Activated CD4-positive, alpha-beta T cell treated with anti-CD3 and anti-CD28 coated beads, Interleukin-2, amount 10 ng/mL, durations not matched to agents 7 days and 5 days (primary cell): ENCODE data around the gene NLRP3. TPM values are rescaled to one million over a fixed set of nuclear protein-coding genes. Genes with fewer than 3 reads are reported as not detected.
A peak's percentile ranks its signal among the peaks of the same experiment; 100 is the strongest.

Source experiments
- CTCF ChIA-PET: fragments of 350-600 bp; sonication (Branson Sonifier 250); formaldehyde crosslinking; loops from one replicate; lab custom pipeline; 2021; ENCODE audit warnings: antibody characterized with exemption; lab: Charles Lee
- POLR2A ChIA-PET: fragments of 350-600 bp; sonication (Branson Sonifier 250); formaldehyde crosslinking; loops from one replicate; lab custom pipeline; 2021; ENCODE audit warnings: antibody characterized with exemption; lab: Charles Lee
- DNase-seq: peaks from one replicate; pipeline ENCODE4 v3.0.0-alpha.2; 2020
- H3K27ac Mint-ChIP-seq: one replicate; pipeline ENCODE4 v1.8.0; 2021; ENCODE audit warnings: mild to moderate bottlenecking, moderate library complexity, mixed read lengths
- H3K27me3 Mint-ChIP-seq: one replicate; pipeline ENCODE4 v1.8.0; 2021; ENCODE audit warnings: mixed read lengths
- H3K36me3 Mint-ChIP-seq: one replicate; pipeline ENCODE4 v1.8.0; 2021; ENCODE audit warnings: low read depth, mixed read lengths
- H3K4me1 Mint-ChIP-seq: one replicate; pipeline ENCODE4 v1.8.0; 2021; ENCODE audit warnings: mixed read lengths
- H3K4me3 Mint-ChIP-seq: one replicate; pipeline ENCODE4 v1.8.0; 2021; ENCODE audit warnings: mild to moderate bottlenecking, moderate library complexity, mixed read lengths
- H3K9me3 Mint-ChIP-seq: one replicate; pipeline ENCODE4 v1.8.0; 2021; ENCODE audit warnings: mixed read lengths
- total RNA-seq, 2 experiments: library from RNA; stranded (reverse); gene quantifications; one replicate each; pipeline ENCODE4 v1.2.3, GENCODE V29; 2021

The NLRP3 gene
- total RNA-seq, 2 experiments from 2014 or later = 1.4 to 2.5 TPM

DNA sequence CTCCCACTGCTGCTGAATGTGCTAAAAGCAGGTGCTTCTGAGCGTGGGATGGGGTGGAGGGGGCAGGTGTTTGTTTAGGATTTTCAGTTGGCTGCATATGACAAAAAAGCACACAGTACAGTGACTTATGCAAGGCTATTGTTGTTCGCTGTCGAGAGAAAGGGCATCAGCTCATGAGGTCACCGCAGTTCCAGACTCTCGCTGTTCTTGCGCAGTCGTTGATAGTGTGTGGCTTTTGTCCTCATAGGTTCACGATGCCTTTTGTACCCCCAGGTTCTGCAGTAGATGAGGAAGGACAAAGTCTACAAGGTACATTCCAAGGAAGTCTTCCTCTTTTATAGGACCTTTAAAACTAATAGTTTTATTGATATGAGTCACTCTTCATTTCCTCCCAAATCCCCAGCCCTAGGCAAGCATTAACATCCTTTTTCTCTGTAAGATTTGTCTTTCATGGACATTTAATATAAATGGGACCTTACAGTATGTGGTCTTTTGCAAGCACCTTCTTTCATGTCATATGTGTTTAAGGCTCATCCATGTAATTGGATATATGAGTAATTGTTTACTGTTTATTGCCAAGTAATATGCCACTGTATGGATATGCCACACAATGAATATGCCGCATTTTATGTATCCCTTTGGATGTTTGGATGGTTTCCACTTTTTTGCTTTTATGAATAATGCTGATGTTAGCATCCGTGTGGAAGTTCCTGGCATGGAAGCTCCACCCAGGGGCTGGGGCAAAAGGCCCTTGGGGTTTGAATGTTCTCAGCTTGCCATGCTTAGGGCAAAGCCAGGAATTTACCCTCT, 14.5 kb upstream of the NLRP3 start:
- Mint-ChIP-seq H3K27me3 (peaks cover 43% of the 10 kb centered on the region), H3K9me3 (no peaks in the 10 kb centered on the region), H3K4me3 (no peak overlapping the region), H3K27ac (no peak overlapping the region), H3K4me1 (peaks cover 6% of the 10 kb centered on the region), H3K36me3 (no peaks in the 10 kb centered on the region)
- ChIA-PET POLR2A (no interaction called here), CTCF (interaction anchor here (1.5 to 1.7 kb wide), 2 partner anchors 7 to 9 kb away, joined by 3 to 4 read pairs; no protein-coding TSS in a partner anchor)
- no peak for DNase-seq

GRCh38 chr1:247402120-247402675, 13.8 kb upstream of the NLRP3 start:
- Mint-ChIP-seq H3K27me3 (peaks cover 43% of the 10 kb centered on the region), H3K4me3 (no peak overlapping the region), H3K36me3 (no peaks in the 10 kb centered on the region), H3K27ac (no peak overlapping the region), H3K4me1 (peaks cover 12% of the 10 kb centered on the region), H3K9me3 (no peaks in the 10 kb centered on the region)
- DNase-seq = no peak
- ChIA-PET POLR2A (no interaction called here), CTCF (interaction anchor here (1.5 to 1.7 kb wide), 2 partner anchors 8 to 10 kb away, joined by 3 to 4 read pairs; no protein-coding TSS in a partner anchor)

- POLR2A ChIA-PET = no interaction called here
- peaks cover 20% of the 10 kb centered on the region for H3K27me3 Mint-ChIP-seq
- H3K9me3 Mint-ChIP-seq = no peaks in the 10 kb centered on the region
- no peak for DNase-seq
- no peak overlapping the region for H3K4me3 Mint-ChIP-seq
- H3K4me1 Mint-ChIP-seq = peaks cover 41% of the 10 kb centered on the region
- CTCF ChIA-PET = no interaction called here
- H3K27ac Mint-ChIP-seq = peak overlapping the region; percentile 92
- no peaks in the 10 kb centered on the region for H3K36me3 Mint-ChIP-seq
Observed at GRCh38 chr1:247406014-247406656, 9.8 kb upstream of the NLRP3 start.

GRCh38 chr1:247407180-247407616, 8.8 kb upstream of the NLRP3 start:
- peak; percentile 72 for DNase-seq
- Mint-ChIP-seq H3K27me3 (peaks cover 15% of the 10 kb centered on the region), H3K27ac (peak overlapping the region; percentile 92), H3K36me3 (no peaks in the 10 kb centered on the region), H3K9me3 (no peaks in the 10 kb centered on the region), H3K4me3 (peak overlapping the region; percentile 54), H3K4me1 (peaks cover 44% of the 10 kb centered on the region)
- CTCF ChIA-PET = no interaction called here
- POLR2A ChIA-PET = no interaction called here

- POLR2A ChIA-PET = no interaction called here
- DNase-seq = no peak
- H3K4me1 Mint-ChIP-seq = peaks cover 44% of the 10 kb centered on the region
- H3K27ac Mint-ChIP-seq = peak overlapping the region; percentile 92
- H3K36me3 Mint-ChIP-seq = no peaks in the 10 kb centered on the region
- CTCF ChIA-PET = interaction anchor here (1.0 kb wide), 1 partner anchor 23 kb away, joined by 3 read pairs; no protein-coding TSS in a partner anchor
- H3K9me3 Mint-ChIP-seq = no peaks in the 10 kb centered on the region
- H3K4me3 Mint-ChIP-seq = peak overlapping the region; percentile 23
- peaks cover 16% of the 10 kb centered on the region for H3K27me3 Mint-ChIP-seq
Observed at GRCh38 chr1:247408100-247408499, 7.9 kb upstream of the NLRP3 start.

DNA sequence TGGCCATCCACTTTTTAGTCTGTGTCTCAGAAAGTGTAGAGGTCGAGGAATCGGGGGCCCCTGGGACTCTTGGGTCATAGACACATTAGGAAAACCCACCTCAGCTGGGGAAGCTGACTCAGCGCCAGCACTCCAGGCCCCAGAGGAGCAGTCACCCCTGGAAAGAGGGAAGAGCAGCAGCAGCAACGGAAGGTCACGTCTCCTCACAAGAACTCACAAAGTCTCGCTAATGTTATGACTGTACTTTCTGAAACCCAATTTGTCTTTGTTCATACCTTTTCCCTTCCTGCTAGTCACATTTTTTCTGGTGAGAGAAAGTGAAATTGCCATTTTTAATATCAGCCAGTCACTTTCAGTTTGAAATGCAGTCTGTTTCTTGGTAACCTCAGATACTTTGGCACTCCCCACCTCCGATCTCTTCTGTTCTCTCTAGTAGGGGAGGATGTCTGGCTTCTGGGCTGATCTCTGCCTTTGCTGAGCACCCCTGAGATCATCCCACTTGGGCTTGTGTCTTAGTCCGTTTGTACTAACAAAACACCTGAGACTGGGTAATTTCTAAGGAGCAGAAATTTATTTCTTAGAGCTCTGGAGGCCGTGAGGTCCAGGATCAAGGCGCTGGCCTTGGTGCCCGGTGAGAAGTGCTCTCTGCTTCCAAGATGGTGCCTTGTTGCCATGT, 6.0 kb upstream of the NLRP3 start:
- POLR2A ChIA-PET = no interaction called here

DNA sequence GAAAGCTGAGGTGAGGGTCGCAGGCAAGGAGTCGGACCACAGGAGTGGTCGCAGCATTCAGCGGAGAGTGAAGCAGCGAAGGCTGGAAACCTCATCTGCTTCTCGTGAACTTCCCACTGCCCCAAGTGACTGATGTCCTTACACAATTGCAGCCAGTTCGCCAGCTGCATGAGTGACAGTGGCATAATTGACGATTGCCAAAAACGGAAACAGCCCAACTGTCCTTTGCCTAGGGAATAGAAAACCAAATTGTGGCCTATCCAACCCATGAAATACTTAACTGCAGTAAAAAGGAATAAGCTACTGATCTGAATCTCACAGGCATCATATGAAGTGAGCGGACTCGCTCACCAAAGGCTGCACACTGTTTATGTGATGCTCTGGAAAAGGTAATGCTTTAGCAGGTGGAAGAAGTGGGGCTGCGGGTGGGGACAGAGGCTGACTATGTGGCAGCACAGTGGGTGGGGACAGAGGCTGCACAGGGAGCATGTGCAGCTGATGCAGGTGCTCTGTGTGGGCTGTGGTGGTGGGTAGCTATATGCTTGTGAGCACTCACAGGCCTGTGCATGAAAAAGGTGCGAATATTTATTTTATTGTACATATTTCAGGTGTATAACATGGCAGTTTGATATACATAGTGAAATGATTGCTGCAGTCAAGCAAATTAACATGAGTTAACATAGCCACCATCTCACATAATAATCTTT, 4.2 kb upstream of the NLRP3 start:
- Mint-ChIP-seq H3K27me3 (peaks cover 13% of the 10 kb centered on the region), H3K36me3 (no peaks in the 10 kb centered on the region), H3K4me3 (no peak overlapping the region), H3K4me1 (peaks cover 57% of the 10 kb centered on the region), H3K9me3 (no peaks in the 10 kb centered on the region), H3K27ac (peak overlapping the region; percentile 4)
- no peak for DNase-seq
- ChIA-PET CTCF (no interaction called here), POLR2A (no interaction called here)

More for the DNA sequence above, 6.0 kb upstream of the NLRP3 start:
- H3K9me3 Mint-ChIP-seq = no peaks in the 10 kb centered on the region
- peak overlapping the region; percentile 62 for H3K4me3 Mint-ChIP-seq
- CTCF ChIA-PET = interaction anchor here (0.7 kb wide), 1 partner anchor 11 kb away, joined by 4 read pairs; no protein-coding TSS in a partner anchor
- H3K4me1 Mint-ChIP-seq = peaks cover 48% of the 10 kb centered on the region
- peak overlapping the region; percentile 86 for H3K27ac Mint-ChIP-seq
- no peaks in the 10 kb centered on the region for H3K36me3 Mint-ChIP-seq
- DNase-seq = peak; percentile 49
- H3K27me3 Mint-ChIP-seq = peaks cover 11% of the 10 kb centered on the region

DNA sequence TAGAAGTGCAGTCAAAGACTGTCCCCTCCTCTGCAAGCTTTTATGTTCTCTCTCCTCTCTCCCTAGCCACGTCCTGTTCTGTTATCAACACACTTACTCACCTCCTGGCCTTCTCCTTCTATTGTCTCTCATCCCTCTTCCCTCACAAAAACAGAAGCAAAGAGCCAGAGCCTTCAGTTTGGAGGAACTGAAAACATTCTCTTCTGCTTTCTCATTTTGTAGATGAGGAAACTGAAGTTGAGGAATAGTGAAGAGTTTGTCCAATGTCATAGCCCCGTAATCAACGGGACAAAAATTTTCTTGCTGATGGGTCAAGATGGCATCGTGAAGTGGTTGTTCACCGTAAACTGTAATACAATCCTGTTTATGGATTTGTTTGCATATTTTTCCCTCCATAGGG, 1.9 kb downstream of the NLRP3 start:
- DNase-seq = no peak
- POLR2A ChIA-PET = no interaction called here
- Mint-ChIP-seq H3K4me1 (peaks cover 49% of the 10 kb centered on the region), H3K27me3 (peaks cover 13% of the 10 kb centered on the region), H3K4me3 (no peak overlapping the region), H3K9me3 (peaks cover 2% of the 10 kb centered on the region), H3K27ac (no peak overlapping the region), H3K36me3 (no peaks in the 10 kb centered on the region)
- CTCF ChIA-PET = no interaction called here

DNA sequence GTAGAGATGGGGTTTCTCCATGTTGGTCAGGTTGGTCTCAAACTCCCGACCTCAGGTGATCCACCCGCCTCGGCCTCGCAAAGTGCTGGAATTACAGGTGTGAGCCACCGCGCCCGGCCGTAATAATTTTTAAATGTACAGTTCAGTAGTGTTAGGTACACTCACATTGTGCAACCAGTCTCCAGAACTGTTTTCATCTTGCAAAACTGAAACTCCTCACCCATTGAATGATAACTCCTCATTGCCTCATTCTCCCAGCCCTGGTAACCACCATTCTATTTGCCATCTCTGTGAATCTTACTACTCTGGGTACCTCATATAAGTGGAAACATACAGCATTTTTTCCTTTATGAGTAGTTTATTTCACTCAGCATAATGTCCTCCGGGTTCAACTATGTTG, 3.4 kb downstream of the NLRP3 start:
- Mint-ChIP-seq H3K4me1 (peaks cover 49% of the 10 kb centered on the region), H3K27ac (no peak overlapping the region), H3K36me3 (peaks cover 5% of the 10 kb centered on the region), H3K4me3 (no peak overlapping the region), H3K27me3 (peaks cover 6% of the 10 kb centered on the region), H3K9me3 (peaks cover 2% of the 10 kb centered on the region)
- POLR2A ChIA-PET = no interaction called here
- DNase-seq = no peak
- CTCF ChIA-PET = no interaction called here

DNA sequence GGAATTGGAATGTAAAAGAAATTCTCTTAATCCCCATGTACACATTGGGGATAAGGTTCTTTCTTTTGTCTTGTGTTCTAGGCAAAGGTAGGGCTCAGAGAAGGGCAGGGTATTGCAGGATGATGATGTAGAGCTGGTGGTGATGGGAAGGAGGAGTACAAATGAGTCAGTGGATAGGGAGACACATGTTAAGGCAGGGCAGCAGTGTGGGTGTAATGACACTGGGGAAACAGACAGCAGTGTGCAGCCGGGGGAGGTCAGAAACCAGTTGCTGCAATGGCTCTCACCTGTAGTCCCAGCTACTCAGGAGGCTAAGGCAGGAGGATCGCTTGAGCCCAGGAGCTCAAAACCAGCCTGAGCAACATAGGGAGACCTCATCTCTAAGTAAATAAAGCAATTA, 5.1 kb downstream of the NLRP3 start:
- peaks cover 6% of the 10 kb centered on the region for H3K27me3 Mint-ChIP-seq
- CTCF ChIA-PET = no interaction called here
- DNase-seq = no peak
- peaks cover 36% of the 10 kb centered on the region for H3K4me1 Mint-ChIP-seq
- POLR2A ChIA-PET = no interaction called here
- H3K27ac Mint-ChIP-seq = no peak overlapping the region
- H3K4me3 Mint-ChIP-seq = no peak overlapping the region
- peaks cover 8% of the 10 kb centered on the region for H3K36me3 Mint-ChIP-seq
- peaks cover 2% of the 10 kb centered on the region for H3K9me3 Mint-ChIP-seq

GRCh38 chr1:247429496-247429895, 13.5 kb downstream of the NLRP3 start:
- no peaks in the 10 kb centered on the region for H3K4me1 Mint-ChIP-seq
- POLR2A ChIA-PET = no interaction called here
- H3K9me3 Mint-ChIP-seq = no peaks in the 10 kb centered on the region
- H3K4me3 Mint-ChIP-seq = no peak overlapping the region
- CTCF ChIA-PET = no interaction called here
- H3K36me3 Mint-ChIP-seq = peaks cover 3% of the 10 kb centered on the region
- no peak for DNase-seq
- no peak overlapping the region for H3K27ac Mint-ChIP-seq
- no peaks in the 10 kb centered on the region for H3K27me3 Mint-ChIP-seq

DNA sequence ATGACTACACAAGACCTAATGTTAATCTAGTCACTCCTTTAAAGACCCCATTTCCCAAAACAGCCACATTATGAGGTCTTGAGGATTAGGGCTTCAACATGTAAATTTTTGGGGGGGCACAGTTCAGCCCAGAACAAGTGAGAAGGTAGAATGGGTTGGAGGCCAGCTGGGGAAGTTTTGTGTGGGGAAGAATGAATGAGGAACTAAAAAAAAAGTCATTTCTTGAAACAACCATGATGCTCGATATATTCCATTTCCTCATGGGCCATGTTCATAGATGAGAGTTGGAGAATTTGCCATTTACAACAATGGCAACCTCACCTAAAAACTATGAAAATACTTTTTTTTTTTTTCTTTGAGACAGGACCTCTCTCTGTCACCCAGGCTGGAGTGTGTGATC, 14.5 kb downstream of the NLRP3 start:
- DNase-seq = no peak
- Mint-ChIP-seq H3K9me3 (no peaks in the 10 kb centered on the region), H3K4me3 (no peak overlapping the region), H3K27ac (no peak overlapping the region), H3K4me1 (peaks cover 3% of the 10 kb centered on the region), H3K27me3 (no peaks in the 10 kb centered on the region), H3K36me3 (peaks cover 3% of the 10 kb centered on the region)
- ChIA-PET POLR2A (interaction anchor here (0.6 kb wide), 1 partner anchor 12 kb away, joined by 3 read pairs; no protein-coding TSS in a partner anchor), CTCF (no interaction called here)
